Subcutaneous adipose tissue (tissue), 4 donors: Measurements from ENCODE around the gene ACVR1. TPM values are rescaled to one million over a fixed set of nuclear protein-coding genes. Genes with fewer than 3 reads are reported as not detected.

Experiments used
- total RNA-seq, 4 donors: library from RNA; depleted of rRNA; stranded (reverse); fragments of >200 nt; gene quantifications; one replicate each; pipeline ENCODE4 v1.1.0, GENCODE V29; 2016
- TF ChIP-seq, protein P1 (sequence below): fragments of 450-650 bp; IDR thresholded peaks from one replicate; pipeline ENCODE4 v1.5.1; 2016; ENCODE audit warnings: low read depth, mild to moderate bottlenecking, control low read depth, antibody characterized with exemption, moderate library complexity

ACVR1 gene
- total RNA-seq, 4 donors from 2014 or later, result 34.7 to 49.6 (median 44.2) TPM

GRCh38 chr2:157835425-157835824 lies 40.7 kb downstream of the ACVR1 start:
- TF ChIP-seq, protein P1, sequence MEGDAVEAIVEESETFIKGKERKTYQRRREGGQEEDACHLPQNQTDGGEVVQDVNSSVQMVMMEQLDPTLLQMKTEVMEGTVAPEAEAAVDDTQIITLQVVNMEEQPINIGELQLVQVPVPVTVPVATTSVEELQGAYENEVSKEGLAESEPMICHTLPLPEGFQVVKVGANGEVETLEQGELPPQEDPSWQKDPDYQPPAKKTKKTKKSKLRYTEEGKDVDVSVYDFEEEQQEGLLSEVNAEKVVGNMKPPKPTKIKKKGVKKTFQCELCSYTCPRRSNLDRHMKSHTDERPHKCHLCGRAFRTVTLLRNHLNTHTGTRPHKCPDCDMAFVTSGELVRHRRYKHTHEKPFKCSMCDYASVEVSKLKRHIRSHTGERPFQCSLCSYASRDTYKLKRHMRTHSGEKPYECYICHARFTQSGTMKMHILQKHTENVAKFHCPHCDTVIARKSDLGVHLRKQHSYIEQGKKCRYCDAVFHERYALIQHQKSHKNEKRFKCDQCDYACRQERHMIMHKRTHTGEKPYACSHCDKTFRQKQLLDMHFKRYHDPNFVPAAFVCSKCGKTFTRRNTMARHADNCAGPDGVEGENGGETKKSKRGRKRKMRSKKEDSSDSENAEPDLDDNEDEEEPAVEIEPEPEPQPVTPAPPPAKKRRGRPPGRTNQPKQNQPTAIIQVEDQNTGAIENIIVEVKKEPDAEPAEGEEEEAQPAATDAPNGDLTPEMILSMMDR, result no peak

- TF ChIP-seq, protein P1, result no peak
These were observed 41.1 kb downstream of the ACVR1 start for GRCh38 chr2:157835006-157835405.

GRCh38 chr2:157833721-157834120 lies 42.4 kb downstream of the ACVR1 start:
- TF ChIP-seq, protein P1, result no peak

DNA sequence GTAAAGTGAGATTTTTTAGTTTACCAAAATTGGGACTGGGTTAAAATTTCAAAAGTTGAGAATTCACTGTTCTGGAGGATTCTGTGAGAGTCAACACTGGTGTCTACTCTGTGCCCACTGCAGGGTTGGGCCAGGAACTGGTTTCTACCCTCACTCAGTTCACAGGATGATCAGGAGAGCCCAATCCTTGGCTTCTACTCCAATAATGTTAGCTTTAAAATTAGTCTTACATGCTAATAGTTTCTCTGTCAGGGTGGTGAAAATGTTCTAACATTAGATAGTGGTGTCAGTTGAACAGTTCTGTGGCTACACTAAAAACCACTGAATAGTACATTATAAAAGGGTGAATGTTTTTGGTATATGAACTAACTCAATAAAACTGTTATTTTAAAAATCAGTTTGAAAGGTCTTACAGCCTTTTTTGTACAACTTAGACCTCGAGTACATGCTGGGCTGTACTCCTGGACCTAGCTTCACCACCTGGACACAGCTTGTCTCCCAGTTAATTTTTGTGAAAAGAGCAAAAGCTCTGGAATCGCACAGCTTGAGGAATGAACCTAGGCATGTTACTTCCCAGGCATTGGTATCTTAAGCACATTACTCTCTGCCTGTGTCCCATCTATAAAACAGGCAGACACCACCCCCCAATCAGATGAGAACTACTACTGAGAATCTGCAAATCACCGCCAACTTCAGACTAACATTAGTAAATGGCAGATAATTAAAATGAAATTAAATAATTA lies 44.4 kb downstream of the ACVR1 start:
- TF ChIP-seq, protein P1, result no peak

DNA sequence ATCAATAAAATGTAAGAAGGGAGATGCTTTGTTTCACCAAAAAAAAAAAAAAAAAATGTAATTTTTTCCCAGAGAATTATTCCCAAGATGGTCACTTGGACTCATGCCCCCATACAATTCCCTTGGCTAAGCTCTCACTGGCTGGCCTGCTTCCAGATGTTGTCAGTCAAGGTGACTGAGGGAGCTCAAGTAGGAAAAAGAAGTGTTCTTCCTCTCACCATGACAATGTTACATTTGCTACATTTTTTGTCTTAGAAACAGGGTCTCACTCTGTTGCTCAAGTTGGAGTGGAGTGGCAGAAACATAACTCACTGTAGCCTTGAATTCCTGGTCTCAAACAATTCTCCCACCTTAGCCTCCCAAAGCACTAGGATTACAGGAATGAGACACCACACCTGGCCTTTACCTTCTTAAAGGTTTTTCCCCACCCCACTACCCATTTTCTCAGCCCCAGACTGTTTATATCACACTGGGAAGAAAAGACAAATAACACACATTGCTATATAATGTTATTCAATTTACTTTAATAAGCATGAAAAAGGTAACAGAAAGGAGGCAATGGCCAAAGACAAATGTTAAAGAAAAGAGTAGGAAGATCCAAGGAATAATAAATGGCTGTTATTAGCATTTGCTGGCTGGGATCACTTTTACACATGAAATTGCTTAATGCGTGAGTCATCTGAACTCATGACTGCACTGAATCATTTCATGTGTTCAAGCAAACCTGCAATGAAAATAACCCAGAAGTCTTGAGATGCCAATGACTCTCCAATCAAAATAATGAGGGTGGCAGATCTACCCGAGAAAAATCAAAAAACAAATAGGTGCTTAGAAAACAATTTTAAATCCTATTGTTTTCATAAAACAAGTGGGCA lies 45.2 kb downstream of the ACVR1 start:
- TF ChIP-seq, protein P1, result no peak

DNA sequence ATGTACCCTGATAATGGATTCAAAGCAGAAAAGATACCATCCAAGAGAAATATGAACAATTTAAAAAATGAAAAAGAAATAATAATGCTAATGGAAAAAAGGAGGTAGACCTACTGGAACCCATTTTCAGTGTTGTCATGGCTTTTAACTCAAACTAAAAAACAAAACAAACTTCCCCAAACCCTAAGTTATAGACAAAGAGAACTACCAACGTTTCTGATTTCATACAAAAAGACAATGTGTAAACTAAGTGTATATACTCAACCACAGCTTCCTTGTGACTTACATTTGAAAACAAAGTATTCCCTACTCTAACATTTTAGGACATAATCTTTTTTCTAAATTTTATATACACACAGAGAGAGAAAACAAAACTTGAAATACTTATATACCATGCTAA lies 45.9 kb downstream of the ACVR1 start:
- TF ChIP-seq, protein P1, result no peak

DNA sequence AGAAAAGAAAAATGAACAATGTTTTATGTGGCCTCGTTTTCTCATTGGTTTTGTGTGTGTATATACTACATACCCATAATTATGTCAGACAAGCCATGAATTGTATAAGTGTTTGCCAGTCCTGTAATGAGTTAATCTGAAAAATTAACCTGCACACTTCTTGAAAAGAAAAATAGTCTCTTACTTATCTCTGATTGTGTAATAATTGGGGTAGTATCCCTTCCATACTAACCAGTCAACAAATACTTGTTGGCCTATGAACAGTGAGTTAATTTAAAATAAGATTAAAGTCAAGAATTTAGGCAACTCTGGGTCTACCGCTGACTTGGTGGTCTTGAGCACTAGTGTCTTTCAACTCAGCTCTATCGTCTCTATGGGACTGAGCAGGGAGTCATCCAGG lies 48.8 kb downstream of the ACVR1 start:
- TF ChIP-seq, protein P1, result no peak
